GM19467 (cell line): ENCODE results near the gene PRSS16.
A peak's percentile ranks its signal among the peaks of the same experiment; 100 is the strongest.
"Not testable (repeated sequence)": the region's sequence is repeated elsewhere in the genome, so short reads cannot be mapped to it uniquely, and the experiment has no call there.

Source experiments
- ATAC-seq: cut with Tn5 transposase; IDR thresholded peaks from one replicate; pipeline ENCODE4 v1.9.1; 2021; ENCODE audit warnings: mild to moderate bottlenecking, moderate library complexity; ENCODE audit not compliant: unreplicated experiment

The PRSS16 gene

GRCh38 chr6:27242589-27243265 lies 4.8 kb upstream of the PRSS16 start:
- no peak for ATAC-seq

GRCh38 chr6:27248783-27249182 lies 1.3 kb downstream of the PRSS16 start:
- ATAC-seq, result no peak

- ATAC-seq, result no peak
Observed at GRCh38 chr6:27250277-27251111, 3.0 kb downstream of the PRSS16 start.

GRCh38 chr6:27251112-27251605 lies 3.7 kb downstream of the PRSS16 start:
- ATAC-seq, result peak; percentile 56

GRCh38 chr6:27251606-27252251 lies 4.2 kb downstream of the PRSS16 start:
- peak; percentile 67 for ATAC-seq

- no peak for ATAC-seq
Observed at GRCh38 chr6:27254566-27254965, 7.1 kb downstream of the PRSS16 start.

GRCh38 chr6:27255866-27256265 lies 8.4 kb downstream of the PRSS16 start:
- no peak for ATAC-seq

- no peak for ATAC-seq
Observed at GRCh38 chr6:27260369-27260768, 12.9 kb downstream of the PRSS16 start.

- ATAC-seq, result no peak
Observed at GRCh38 chr6:27260836-27261375, 13.4 kb downstream of the PRSS16 start.

- no peak for ATAC-seq
Observed at GRCh38 chr6:27263886-27264285, 16.4 kb downstream of the PRSS16 start.

GRCh38 chr6:27267003-27267402 lies 19.5 kb downstream of the PRSS16 start:
- not testable (repeated sequence) for ATAC-seq

GRCh38 chr6:27267857-27268434 lies 20.4 kb downstream of the PRSS16 start:
- ATAC-seq, result no peak

GRCh38 chr6:27268803-27269202 lies 21.3 kb downstream of the PRSS16 start:
- no peak for ATAC-seq

- ATAC-seq, result no peak
Observed at GRCh38 chr6:27273783-27274182, 26.3 kb downstream of the PRSS16 start.

- no peak for ATAC-seq
Observed at GRCh38 chr6:27275025-27275956, 27.8 kb downstream of the PRSS16 start.

GRCh38 chr6:27279513-27280063 lies 32.1 kb downstream of the PRSS16 start:
- no peak for ATAC-seq

GRCh38 chr6:27280064-27280539 lies 32.6 kb downstream of the PRSS16 start:
- no peak for ATAC-seq

- ATAC-seq, result no peak
Observed at GRCh38 chr6:27280540-27281000, 33.1 kb downstream of the PRSS16 start.

- no peak for ATAC-seq
Observed at GRCh38 chr6:27281105-27281539, 33.6 kb downstream of the PRSS16 start.
